ENCODE results near the gene SYNGR1.
"Not testable (repeated sequence)": the region's sequence is repeated elsewhere in the genome, so short reads cannot be mapped to it uniquely, and the experiment has no call there.

The SYNGR1 gene

DNA sequence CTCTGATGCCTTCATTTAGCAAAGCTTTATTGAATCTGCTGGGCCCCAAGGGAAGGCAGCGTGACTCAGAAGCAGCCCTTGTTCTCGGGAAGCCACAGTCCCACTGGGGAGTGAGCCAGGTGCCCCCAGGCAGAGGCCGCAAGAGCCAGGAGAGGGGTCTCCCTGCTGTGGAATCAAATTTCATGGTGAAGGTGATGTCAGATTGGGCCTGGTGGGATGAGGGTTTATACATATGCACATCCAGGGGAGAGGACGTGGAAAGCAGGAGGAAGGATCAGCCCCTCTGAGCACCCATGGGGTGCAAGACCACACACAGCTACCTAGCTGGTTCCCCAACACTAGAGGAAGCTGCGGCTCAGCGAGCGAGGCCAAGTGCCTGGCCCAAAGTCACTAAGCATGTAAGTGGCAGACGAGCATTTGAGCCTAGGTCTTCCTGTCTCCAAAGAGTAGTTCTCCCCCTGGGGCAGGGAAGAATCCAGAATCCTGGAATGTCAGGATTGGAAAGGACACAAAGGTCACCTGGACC, 2.0 kb downstream of the SYNGR1 start:
- DNase-seq (ENCODE audit: low read depth): no peak

GRCh38 chr22:39352306-39352891, 2.6 kb downstream of the SYNGR1 start:
- no peak for DNase-seq (ENCODE audit: low read depth)

- no peak for DNase-seq (ENCODE audit: low read depth)
Measured at GRCh38 chr22:39353346-39353745, 3.6 kb downstream of the SYNGR1 start.

GRCh38 chr22:39355080-39355479, 5.3 kb downstream of the SYNGR1 start:
- no peak for DNase-seq (ENCODE audit: low read depth)

- not testable (repeated sequence) for DNase-seq (ENCODE audit: low read depth)
Measured at GRCh38 chr22:39355805-39356204, 6.0 kb downstream of the SYNGR1 start.

DNA sequence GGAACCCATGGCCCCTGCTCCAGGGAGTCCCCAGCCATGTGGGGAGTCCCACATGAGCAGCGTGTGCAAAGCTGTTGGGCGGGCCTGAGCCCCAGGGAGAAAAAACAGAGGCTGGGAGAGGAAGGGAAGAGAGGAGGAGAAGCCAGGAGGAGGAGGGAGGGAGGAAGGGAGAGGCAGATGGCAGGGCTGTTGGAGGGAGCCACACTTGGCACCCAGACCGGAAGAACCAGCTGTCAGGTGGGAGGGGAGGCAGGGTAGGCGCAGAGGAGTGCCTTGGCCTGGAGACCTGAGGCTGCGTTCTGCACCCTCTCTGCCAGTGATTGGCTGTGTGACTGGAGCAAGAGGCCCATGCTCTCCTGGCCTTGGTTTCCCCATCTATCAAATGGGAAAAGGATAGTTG, 6.7 kb downstream of the SYNGR1 start:
- no peak for DNase-seq (ENCODE audit: low read depth)

DNA sequence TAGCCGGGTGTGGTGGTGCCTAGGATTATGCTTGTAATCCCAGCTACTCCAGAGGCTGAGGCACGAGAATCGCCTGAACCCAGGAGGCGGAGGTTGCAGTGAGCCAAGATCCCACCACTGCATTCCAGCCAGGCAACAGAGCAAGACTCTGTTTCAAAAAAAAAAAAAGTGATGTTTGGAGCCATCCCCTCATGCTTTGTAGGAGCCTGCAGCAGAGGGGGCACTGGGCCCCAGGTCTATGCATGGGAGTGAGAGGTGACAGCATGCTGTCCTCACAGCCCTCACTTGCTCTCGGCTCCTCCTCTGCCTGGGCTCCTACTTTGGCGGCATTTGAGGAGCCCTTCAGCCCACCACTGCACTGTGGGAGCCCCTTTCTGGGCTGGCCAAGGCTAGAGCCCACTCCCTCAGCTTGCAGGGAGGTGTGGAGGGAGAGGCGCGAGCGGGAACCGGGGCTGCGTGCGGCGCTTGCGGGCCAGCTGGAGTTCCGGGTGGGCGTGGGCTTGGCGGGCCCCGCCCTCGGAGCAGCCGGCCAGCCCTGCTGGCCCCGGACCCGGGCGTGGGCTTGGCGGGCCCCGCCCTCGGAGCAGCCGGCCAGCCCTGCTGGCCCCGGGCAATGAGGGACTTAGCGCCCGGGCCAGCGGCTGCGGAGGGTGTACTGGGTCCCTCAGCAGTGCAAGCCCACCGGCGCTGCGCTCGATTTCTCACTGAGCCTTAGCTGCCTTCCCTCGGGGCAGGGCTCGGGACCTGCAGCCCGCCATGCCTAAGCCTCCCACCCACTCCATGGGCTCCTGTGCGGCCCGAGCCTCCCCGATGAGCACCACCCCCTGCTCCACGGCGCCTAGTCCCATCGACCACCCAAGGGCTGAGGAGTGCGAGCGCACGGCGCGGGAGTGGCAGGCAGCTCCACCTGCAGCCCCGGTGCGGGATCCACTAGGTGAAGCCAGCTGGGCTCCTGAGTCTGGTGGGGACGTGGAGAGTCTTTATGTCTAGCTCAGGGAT, 7.6 kb downstream of the SYNGR1 start:
- DNase-seq (ENCODE audit: low read depth): not testable (repeated sequence)

DNA sequence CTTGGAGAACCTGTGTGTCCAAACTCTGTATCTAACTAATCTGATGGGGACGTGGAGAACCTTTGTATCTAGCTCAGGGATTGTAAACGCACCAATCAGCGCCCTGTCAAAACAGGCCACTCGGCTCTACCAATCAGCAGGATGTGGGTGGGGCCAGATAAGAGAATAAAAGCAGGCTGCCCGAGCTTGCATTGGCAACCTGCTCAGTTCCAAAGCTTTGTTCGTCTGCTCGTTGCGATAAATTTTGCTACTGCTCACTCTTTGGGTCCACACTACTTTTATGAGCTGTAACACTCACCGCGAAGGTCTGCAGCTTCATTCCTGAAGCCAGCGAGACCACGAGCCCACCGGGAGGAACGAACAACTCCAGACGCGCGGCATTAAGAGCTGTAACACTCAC, 8.4 kb downstream of the SYNGR1 start:
- not testable (repeated sequence) for DNase-seq (ENCODE audit: low read depth)

- DNase-seq (ENCODE audit: low read depth): no peak
Measured at GRCh38 chr22:39359659-39360195, 9.9 kb downstream of the SYNGR1 start.

DNA sequence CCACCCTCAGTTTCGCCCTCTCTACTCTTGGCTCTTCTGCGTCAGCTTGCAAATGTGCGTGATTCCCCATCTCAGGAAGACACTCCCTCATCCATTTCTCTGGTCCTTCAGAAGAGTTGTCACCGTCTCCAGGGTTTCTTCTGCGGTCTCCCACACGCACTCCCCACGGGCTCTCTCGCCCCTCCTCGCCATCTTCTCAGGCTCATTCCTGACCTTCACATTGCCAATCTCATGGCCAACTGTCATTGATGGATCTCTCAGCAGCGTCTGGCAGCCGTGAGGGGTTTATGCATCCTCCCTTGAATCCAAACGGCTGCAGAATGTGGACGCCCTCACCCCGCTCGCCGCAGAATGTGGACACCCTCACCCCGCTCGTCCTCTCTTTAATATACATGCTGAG, 10.5 kb downstream of the SYNGR1 start:
- no peak for DNase-seq (ENCODE audit: low read depth)

DNA sequence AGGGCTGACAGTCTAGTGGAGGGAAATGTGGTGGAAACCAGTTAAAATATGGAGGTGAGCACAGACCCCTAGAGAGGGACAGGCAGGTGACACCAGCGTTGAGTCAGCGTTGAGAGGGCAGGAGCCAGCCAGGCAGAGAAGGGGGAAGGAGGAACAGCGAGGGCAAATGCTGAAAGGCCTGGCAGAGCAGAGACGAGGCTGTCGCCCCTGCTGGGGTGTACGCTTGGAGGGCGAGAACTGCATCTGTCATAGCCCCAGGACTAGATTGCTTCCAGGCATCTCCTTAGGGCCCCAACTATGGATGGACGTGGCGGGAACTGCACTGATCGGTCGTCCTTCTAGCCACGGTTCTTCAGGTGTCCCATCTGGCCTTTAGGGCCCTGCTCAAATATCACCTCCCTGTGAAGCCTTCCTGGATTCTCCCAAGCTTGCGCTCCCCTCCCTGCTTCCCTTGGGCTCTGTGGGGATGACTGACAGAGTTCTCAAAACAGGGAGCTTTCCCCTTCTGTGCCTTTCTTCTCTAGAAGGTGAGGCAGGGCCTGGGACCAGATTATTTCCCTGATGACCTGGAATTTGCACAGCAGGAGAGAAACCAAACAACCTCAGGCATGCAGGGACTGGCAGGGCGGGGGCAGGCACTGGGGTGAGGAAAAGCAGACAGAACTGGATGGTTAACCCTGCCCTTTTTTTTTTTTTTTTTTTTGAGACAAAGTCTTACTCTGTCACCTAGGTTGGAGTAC, 11.1 kb downstream of the SYNGR1 start:
- DNase-seq (ENCODE audit: low read depth): no peak

- DNase-seq (ENCODE audit: low read depth): no peak
Measured at GRCh38 chr22:39361496-39361895, 11.7 kb downstream of the SYNGR1 start.

DNA sequence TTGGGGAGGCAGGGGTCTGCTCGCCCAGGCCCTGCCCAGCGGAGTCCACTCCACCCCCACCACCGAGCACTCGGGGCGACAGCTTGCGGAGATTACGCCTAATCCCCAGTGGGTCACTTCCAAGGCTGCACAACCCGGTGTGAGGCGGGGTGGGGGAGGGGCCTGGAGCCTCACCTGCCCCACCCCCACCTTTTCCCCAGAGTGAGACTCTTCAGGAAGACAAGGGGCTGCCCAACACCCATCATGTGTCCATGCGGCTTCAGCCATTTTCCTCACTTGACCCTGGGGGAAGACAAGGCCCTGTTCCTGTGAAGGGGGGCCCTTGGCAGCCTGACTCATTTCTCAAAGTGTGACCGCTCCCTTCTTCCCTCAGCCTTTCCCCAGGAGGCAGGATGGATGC, 12.5 kb downstream of the SYNGR1 start:
- no peak for DNase-seq (ENCODE audit: low read depth)

- no peak for DNase-seq (ENCODE audit: low read depth)
Measured at GRCh38 chr22:39362932-39363331, 13.1 kb downstream of the SYNGR1 start.

- DNase-seq (ENCODE audit: low read depth): no peak
Measured at GRCh38 chr22:39363751-39364515, 14.1 kb downstream of the SYNGR1 start.

DNA sequence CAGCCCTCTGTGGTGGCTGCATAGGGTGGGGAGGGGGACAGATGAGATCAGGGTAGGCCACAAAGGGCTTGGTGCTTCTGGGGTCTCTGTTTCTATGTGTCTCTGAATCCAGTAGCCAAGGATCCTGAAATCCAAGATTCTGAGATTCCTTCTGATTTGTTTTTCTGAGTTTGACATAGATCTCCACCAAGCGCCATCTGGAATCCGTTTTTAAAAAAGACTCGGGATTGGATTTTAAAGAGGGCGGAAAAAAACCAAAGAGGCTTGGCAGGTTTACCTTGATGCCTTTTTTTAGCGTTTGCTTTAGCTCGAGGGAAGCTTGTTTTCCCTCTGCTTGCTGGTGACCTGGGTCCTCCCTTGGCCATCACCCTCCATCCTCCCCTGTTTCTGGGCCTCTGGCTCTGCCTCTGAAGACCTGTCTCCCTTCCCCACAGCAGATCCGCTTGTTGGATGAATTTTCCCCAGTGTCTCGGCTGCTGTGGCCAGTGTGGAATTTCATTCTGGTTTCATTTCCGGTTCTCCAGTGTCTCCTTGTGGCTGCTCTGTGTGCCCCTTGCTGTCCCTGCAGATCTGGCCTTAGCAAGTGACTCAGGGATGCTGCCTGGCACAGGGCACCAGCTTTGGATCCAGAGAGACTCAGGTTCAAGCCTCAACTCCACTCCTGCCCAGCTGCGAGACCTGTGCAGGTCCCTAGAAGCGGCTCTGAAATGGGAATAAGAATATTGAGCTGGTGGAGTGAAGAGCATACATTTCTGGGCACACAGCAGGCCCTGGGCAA, 15.1 kb downstream of the SYNGR1 start:
- DNase-seq (ENCODE audit: low read depth): no peak

- no peak for DNase-seq (ENCODE audit: low read depth)
Measured at GRCh38 chr22:39365492-39365780, 15.6 kb downstream of the SYNGR1 start.

GRCh38 chr22:39367035-39367434, 17.2 kb downstream of the SYNGR1 start:
- no peak for DNase-seq (ENCODE audit: low read depth)

- no peak for DNase-seq (ENCODE audit: low read depth)
Measured at GRCh38 chr22:39368461-39368911, 18.7 kb downstream of the SYNGR1 start.

- no peak for DNase-seq (ENCODE audit: low read depth)
Measured at GRCh38 chr22:39369186-39369585, 19.4 kb downstream of the SYNGR1 start.

DNA sequence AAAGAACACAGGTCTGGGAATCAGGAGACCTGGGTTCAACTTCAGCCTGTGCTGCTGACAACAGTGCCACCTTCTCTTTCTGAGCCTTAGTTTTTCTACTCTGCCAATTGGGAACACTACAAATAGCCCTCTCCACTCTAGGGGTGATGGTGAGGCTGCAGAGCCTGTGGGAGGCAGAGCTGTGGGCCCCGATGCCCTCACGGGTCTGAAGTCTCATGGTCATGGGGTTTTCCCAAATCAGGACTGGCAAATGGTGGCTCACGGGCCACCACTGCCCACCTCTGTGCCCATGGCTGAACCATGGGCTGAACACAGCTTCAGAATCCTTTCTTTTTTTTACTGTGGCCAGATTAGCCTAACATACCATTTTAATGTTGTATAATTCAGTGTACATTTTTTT, 19.8 kb downstream of the SYNGR1 start:
- DNase-seq (ENCODE audit: low read depth): no peak
